Measurements from ENCODE around the gene CEMIP.

DNA sequence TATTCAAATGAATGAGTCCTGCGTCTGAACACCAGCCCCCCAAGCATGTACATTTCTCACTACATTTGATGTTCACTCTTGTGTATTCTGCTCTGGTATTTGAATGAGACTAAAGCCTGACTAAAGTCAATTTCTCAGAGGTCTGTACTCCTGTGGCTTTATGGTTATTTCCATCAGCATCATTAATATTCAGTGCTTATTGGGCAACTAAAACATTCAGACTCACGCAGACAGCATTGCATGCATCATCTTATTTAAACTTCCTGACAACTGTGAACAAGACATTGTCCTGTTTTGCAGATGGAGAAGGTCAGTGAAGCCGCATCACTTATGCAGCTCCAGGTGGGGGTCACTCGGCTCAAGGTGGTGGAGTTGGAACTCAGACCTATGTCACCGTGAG, 11.1 kb downstream of the CEMIP start:
- TF ChIP-seq, protein P1, sequence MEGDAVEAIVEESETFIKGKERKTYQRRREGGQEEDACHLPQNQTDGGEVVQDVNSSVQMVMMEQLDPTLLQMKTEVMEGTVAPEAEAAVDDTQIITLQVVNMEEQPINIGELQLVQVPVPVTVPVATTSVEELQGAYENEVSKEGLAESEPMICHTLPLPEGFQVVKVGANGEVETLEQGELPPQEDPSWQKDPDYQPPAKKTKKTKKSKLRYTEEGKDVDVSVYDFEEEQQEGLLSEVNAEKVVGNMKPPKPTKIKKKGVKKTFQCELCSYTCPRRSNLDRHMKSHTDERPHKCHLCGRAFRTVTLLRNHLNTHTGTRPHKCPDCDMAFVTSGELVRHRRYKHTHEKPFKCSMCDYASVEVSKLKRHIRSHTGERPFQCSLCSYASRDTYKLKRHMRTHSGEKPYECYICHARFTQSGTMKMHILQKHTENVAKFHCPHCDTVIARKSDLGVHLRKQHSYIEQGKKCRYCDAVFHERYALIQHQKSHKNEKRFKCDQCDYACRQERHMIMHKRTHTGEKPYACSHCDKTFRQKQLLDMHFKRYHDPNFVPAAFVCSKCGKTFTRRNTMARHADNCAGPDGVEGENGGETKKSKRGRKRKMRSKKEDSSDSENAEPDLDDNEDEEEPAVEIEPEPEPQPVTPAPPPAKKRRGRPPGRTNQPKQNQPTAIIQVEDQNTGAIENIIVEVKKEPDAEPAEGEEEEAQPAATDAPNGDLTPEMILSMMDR (IDR thresholded peaks at IDR 0.05; ENCODE audit: insufficient read depth, low read length, poor library complexity, severe bottlenecking), result no peak
- TF ChIP-seq EZH2phosphoT487 (conservative IDR thresholded peaks at IDR 0.05; ENCODE audit: low read length), result no peak

Measured in SU-DHL-6 (cell line).